HEK293 (cell line): ENCODE measurements around the gene DLK2.

Source experiments
- CTCF ChIA-PET: fragments of 350-600 bp; formaldehyde crosslinking; extraction: SDS; loops from one replicate; lab custom pipeline; 2021; ENCODE audit warnings: antibody characterized with exemption; lab: Yijun Ruan, JAX
- POLR2A ChIA-PET: fragments of 300-600 bp; formaldehyde crosslinking; extraction: SDS; loops from one replicate; lab custom pipeline; 2020; ENCODE audit warnings: antibody characterized with exemption, inconsistent platforms; lab: Yijun Ruan, JAX
- H3K27ac ChIP-seq: fragments of 200-500 bp; sonication (Bioruptor generic); 2 replicates; pipeline ENCODE4 v1.5.1; 2014; ENCODE audit warnings: low read depth, low read length, control low read depth, inconsistent platforms; ENCODE audit errors: extremely low read depth
- H3K36me3 ChIP-seq, 2 experiments: fragments of 200-500 bp in 1 of 2; sonication (Bioruptor generic) in 1 of 2; 1 replicate in 1 of 2; 2 replicates in 1 of 2; pipeline ENCODE4 v1.5.1; 2014 to 2017; ENCODE audit warnings: inconsistent platforms in 2 of 2, low read length in 2 of 2; ENCODE audit not compliant: control insufficient read depth in 2 of 2, insufficient read depth in 1 of 2
- H3K4me1 ChIP-seq: fragments of 200-500 bp; sonication (Bioruptor generic); 2 replicates; pipeline ENCODE4 v1.5.1; 2014; ENCODE audit warnings: mild to moderate bottlenecking, low read length, inconsistent platforms; ENCODE audit not compliant: control insufficient read depth, insufficient read depth
- H3K4me3 ChIP-seq: 2 replicates; pipeline ENCODE4 v1.5.1; 2011; ENCODE audit warnings: low read depth, mild to moderate bottlenecking, control low read depth, low read length, moderate library complexity
- H3K9me3 ChIP-seq: fragments of 200-500 bp; sonication (Bioruptor generic); 2 replicates; pipeline ENCODE4 v1.5.1; 2014; ENCODE audit warnings: low read depth, low read length, inconsistent platforms; ENCODE audit not compliant: control insufficient read depth, insufficient read depth
- HOXC10 ChIP-seq: sonication (generic); formaldehyde crosslinking; IDR thresholded peaks from 2 replicates; pipeline ENCODE4 v1.8.1; 2023; ENCODE audit warnings: mild to moderate bottlenecking, missing genetic modification reagents
- MZF1 ChIP-seq: fragments of 450-650 bp; formaldehyde crosslinking; IDR thresholded peaks from 2 replicates; pipeline ENCODE4 v1.5.1; 2017; ENCODE audit warnings: missing biosample characterization, missing genetic modification characterization, borderline replicate concordance
- PRDM1 ChIP-seq: fragments of 450-650 bp; formaldehyde crosslinking; IDR thresholded peaks from 2 replicates; pipeline ENCODE4; 2016; ENCODE audit warnings: missing biosample characterization, missing genetic modification characterization
- PRDM10 ChIP-seq: fragments of 450-650 bp; formaldehyde crosslinking; IDR thresholded peaks from 2 replicates; pipeline ENCODE4 v1.5.1; 2016; ENCODE audit warnings: missing biosample characterization, missing genetic modification characterization
- SALL2 ChIP-seq: fragments of 450-650 bp; formaldehyde crosslinking; IDR thresholded peaks from 2 replicates; pipeline ENCODE4 v1.5.0; 2017; ENCODE audit warnings: missing biosample characterization, mild to moderate bottlenecking, missing genetic modification characterization, borderline replicate concordance
- SCRT2 ChIP-seq: fragments of 450-650 bp; formaldehyde crosslinking; IDR thresholded peaks from 2 replicates; pipeline ENCODE4 v1.5.1; 2016; ENCODE audit warnings: missing biosample characterization, missing genetic modification characterization
- SP7 ChIP-seq: fragments of 450-650 bp; formaldehyde crosslinking; IDR thresholded peaks from 2 replicates; pipeline ENCODE4 v1.5.1; 2016; ENCODE audit warnings: missing biosample characterization, missing genetic modification characterization
- ZBTB20 ChIP-seq: fragments of 450-650 bp; formaldehyde crosslinking; IDR thresholded peaks from 2 replicates; pipeline ENCODE4 v1.5.1; 2016; ENCODE audit warnings: missing biosample characterization, missing genetic modification characterization
- ZBTB44 ChIP-seq: fragments of 450-650 bp; IDR thresholded peaks from 2 replicates; pipeline ENCODE4 v1.5.1; 2018; ENCODE audit warnings: missing biosample characterization, mild to moderate bottlenecking, missing genetic modification characterization
- ZNF140 ChIP-seq: fragments of 450-650 bp; formaldehyde crosslinking; IDR thresholded peaks from 2 replicates; pipeline ENCODE4 v1.5.1; 2016; ENCODE audit warnings: missing biosample characterization, missing genetic modification characterization
- ZNF169 ChIP-seq: fragments of 450-650 bp; formaldehyde crosslinking; IDR thresholded peaks from 2 replicates; pipeline ENCODE4 v1.5.1; 2016; ENCODE audit warnings: missing biosample characterization, missing genetic modification characterization
- ZNF174 ChIP-seq: fragments of 450-650 bp; formaldehyde crosslinking; IDR thresholded peaks from 2 replicates; pipeline ENCODE4 v1.5.0; 2017; ENCODE audit warnings: missing biosample characterization, mild to moderate bottlenecking, missing genetic modification characterization
- ZNF175 ChIP-seq: fragments of 450-650 bp; formaldehyde crosslinking; IDR thresholded peaks from 2 replicates; pipeline ENCODE4 v1.5.1; 2016; ENCODE audit warnings: missing biosample characterization, missing genetic modification characterization
- ZNF223 ChIP-seq: fragments of 450-650 bp; formaldehyde crosslinking; IDR thresholded peaks from 2 replicates; pipeline ENCODE4 v1.5.1; 2016; ENCODE audit warnings: missing biosample characterization, missing genetic modification characterization
- ZNF266 ChIP-seq: fragments of 450-650 bp; formaldehyde crosslinking; IDR thresholded peaks from 2 replicates; pipeline ENCODE4 v1.5.1; 2016; ENCODE audit warnings: missing biosample characterization, missing genetic modification characterization, low read depth
- ZNF302 ChIP-seq: fragments of 450-650 bp; formaldehyde crosslinking; IDR thresholded peaks from 2 replicates; pipeline ENCODE4 v1.5.1; 2016; ENCODE audit warnings: missing biosample characterization, missing genetic modification characterization, low read depth
- ZNF341 ChIP-seq: fragments of 450-650 bp; formaldehyde crosslinking; IDR thresholded peaks from 2 replicates; pipeline ENCODE4; 2016; ENCODE audit warnings: low read depth, missing biosample characterization, missing genetic modification characterization
- ZNF350 ChIP-seq: fragments of 450-650 bp; formaldehyde crosslinking; IDR thresholded peaks from 2 replicates; pipeline ENCODE4 v1.5.0; 2017; ENCODE audit warnings: missing biosample characterization, mild to moderate bottlenecking, missing genetic modification characterization
- ZNF426 ChIP-seq: fragments of 450-650 bp; formaldehyde crosslinking; IDR thresholded peaks from 2 replicates; pipeline ENCODE4 v1.5.1; 2017; ENCODE audit warnings: missing biosample characterization, missing genetic modification characterization, mild to moderate bottlenecking, inconsistent platforms, moderate library complexity
- ZNF521 ChIP-seq: fragments of 450-650 bp; formaldehyde crosslinking; IDR thresholded peaks from 2 replicates; pipeline ENCODE4 v1.5.1; 2017; ENCODE audit warnings: missing biosample characterization, mild to moderate bottlenecking, missing genetic modification characterization
- ZNF555 ChIP-seq: fragments of 450-650 bp; formaldehyde crosslinking; conservative IDR thresholded peaks from 2 replicates; pipeline ENCODE4 v1.5.1; 2017; ENCODE audit warnings: missing biosample characterization, mild to moderate bottlenecking, missing genetic modification characterization, inconsistent platforms
- ZNF629 ChIP-seq: fragments of 450-650 bp; formaldehyde crosslinking; IDR thresholded peaks from 2 replicates; pipeline ENCODE4 v1.5.1; 2017; ENCODE audit warnings: missing biosample characterization, missing genetic modification characterization
- ZNF654 ChIP-seq: fragments of 450-650 bp; formaldehyde crosslinking; IDR thresholded peaks from 2 replicates; pipeline ENCODE4 v1.5.1; 2016; ENCODE audit warnings: low read depth, missing biosample characterization, missing genetic modification characterization
- ZNF830 ChIP-seq: fragments of 450-650 bp; IDR thresholded peaks from 2 replicates; pipeline ENCODE4 v1.5.0; 2018; ENCODE audit warnings: missing biosample characterization, missing genetic modification characterization, low read depth, mild to moderate bottlenecking, moderate library complexity

Gene DLK2

GRCh38 chr6:43453831-43454230 lies 1.5 kb downstream of the DLK2 start:
- H3K36me3 ChIP-seq = peaks cover 4 to 40% of the 10 kb centered on the region in 2 experiments; a peak in 2 of 3 replicates
- no peaks in the 10 kb centered on the region for H3K9me3 ChIP-seq
- TF ChIP-seq ZNF654 (tag by site-specific recombination) = no peak
- no peak for TF ChIP-seq SP7 (tag by site-specific recombination)
- no peak for TF ChIP-seq ZNF302 (tag by site-specific recombination)
- no peak for TF ChIP-seq ZNF521 (tag by site-specific recombination)
- no peak for TF ChIP-seq HOXC10 (CRISPR knock-in tag)
- peak; percentile 27; the same call in 1 of the 2 replicates for TF ChIP-seq ZNF223 (tag by site-specific recombination)
- peak; percentile 95 for TF ChIP-seq PRDM1 (tag by site-specific recombination)
- no peak for TF ChIP-seq SALL2 (tag by site-specific recombination)
- TF ChIP-seq, all 188 proteins: peak for 2
- no peaks in the 10 kb centered on the region for H3K4me1 ChIP-seq
- ChIA-PET CTCF (interaction anchor here (0.7 to 6.1 kb wide), 17 partner anchors 9 to 87 kb away, joined by 3 to 56 read pairs (median 4); partner anchors contain the start of gene TJAP1), POLR2A (interaction anchor here (0.7 to 1.0 kb wide), 3 partner anchors 17 to 63 kb away, joined by 3 to 4 read pairs (median 3); partner anchors contain the start of genes POLR1C and YIPF3)
- no peak overlapping the region for H3K27ac ChIP-seq
- no peak overlapping the region for H3K4me3 ChIP-seq

DNA sequence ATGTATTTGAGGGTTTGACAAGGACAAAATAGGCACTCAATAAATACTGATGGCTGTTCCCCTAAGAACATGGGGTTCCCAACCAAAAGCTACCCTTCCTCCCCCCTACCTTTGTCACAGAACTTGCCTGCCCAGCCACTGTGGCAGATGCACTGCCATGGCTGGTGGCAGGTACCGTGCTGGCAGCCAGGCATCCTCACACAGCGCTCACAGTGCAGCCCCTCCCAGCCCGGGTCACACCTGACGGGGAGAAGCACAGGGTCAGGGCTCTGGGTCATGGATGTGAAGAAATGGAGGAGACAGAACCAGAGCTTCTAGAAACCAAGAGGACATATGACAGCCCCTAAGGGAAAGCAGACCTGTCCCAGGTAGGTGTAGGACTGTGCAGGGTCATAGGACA lies 2.5 kb downstream of the DLK2 start:
- TF ChIP-seq ZNF426 (no peak), ZNF174 (tag by site-specific recombination) (no peak)
- Histone ChIP-seq H3K4me1 (no peaks in the 10 kb centered on the region), H3K36me3 (peaks cover 4 to 49% of the 10 kb centered on the region in 2 experiments; a peak in 2 of 3 replicates), H3K4me3 (no peak overlapping the region), H3K27ac (no peak overlapping the region), H3K9me3 (no peaks in the 10 kb centered on the region)
- CTCF ChIA-PET = interaction anchor here (0.6 to 6.1 kb wide), 8 partner anchors 12 to 66 kb away, joined by 3 to 56 read pairs (median 3); partner anchors contain the start of gene TJAP1
- POLR2A ChIA-PET = interaction anchor here (0.7 kb wide), 1 partner anchor 19 kb away, joined by 3 read pairs; no protein-coding TSS in a partner anchor

DNA sequence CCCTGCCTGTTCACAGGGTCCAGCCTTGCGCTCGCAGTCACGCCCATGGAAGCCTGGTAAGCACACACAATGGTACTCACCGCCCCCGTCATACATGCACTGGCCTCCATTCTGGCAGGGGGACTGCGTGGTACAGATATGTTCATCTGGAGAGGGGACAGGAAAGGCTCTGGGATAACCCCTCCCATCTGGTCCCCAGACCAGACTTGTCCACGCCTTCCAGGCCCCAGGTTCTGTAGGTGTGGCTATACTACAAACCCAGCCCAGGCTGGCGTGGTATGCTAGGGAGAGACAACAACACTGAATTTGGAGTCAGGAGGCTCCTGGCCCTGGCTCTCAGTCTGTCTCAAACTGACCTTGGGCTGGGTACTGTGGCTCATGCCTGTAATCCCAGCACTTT lies 3.4 kb downstream of the DLK2 start:
- Histone ChIP-seq H3K4me3 (no peak overlapping the region), H3K27ac (no peak overlapping the region), H3K36me3 (peaks cover 4 to 59% of the 10 kb centered on the region in 2 experiments; a peak in 2 of 3 replicates), H3K9me3 (no peaks in the 10 kb centered on the region), H3K4me1 (no peaks in the 10 kb centered on the region)
- TF ChIP-seq ZNF555 (tag by site-specific recombination) = no peak
- no peak for TF ChIP-seq ZNF629 (tag by site-specific recombination)
- no peak for TF ChIP-seq ZNF169 (tag by site-specific recombination)
- TF ChIP-seq ZNF830 (tag by site-specific recombination) = no peak
- no peak for TF ChIP-seq ZNF175 (tag by site-specific recombination)
- TF ChIP-seq ZNF341 (tag by site-specific recombination) = no peak
- TF ChIP-seq ZNF350 = no peak
- TF ChIP-seq MZF1 (tag by site-specific recombination) = no peak
- CTCF ChIA-PET = interaction anchor here (0.7 to 6.1 kb wide), 4 partner anchors 16 to 145 kb away, joined by 3 to 56 read pairs (median 28); no protein-coding TSS in a partner anchor
- POLR2A ChIA-PET = interaction anchor here (0.6 kb wide), 1 partner anchor 33 kb away, joined by 4 read pairs; no protein-coding TSS in a partner anchor

GRCh38 chr6:43451348-43451747 lies 4.0 kb downstream of the DLK2 start:
- Histone ChIP-seq H3K36me3 (peaks cover 4 to 61% of the 10 kb centered on the region in 2 experiments; a peak in 2 of 3 replicates), H3K4me3 (no peak overlapping the region), H3K27ac (no peak overlapping the region), H3K9me3 (no peaks in the 10 kb centered on the region), H3K4me1 (no peaks in the 10 kb centered on the region)
- ChIA-PET POLR2A (interaction anchor here (0.6 kb wide), 1 partner anchor 33 kb away, joined by 4 read pairs; no protein-coding TSS in a partner anchor), CTCF (interaction anchor here (0.6 to 2.3 kb wide), 2 partner anchors 55 to 77 kb away, joined by 3 to 10 read pairs; no protein-coding TSS in a partner anchor)
- TF ChIP-seq ZNF266 (tag by site-specific recombination) (no peak), ZBTB20 (tag by site-specific recombination) (no peak), SCRT2 (tag by site-specific recombination) (no peak), ZBTB44 (tag by site-specific recombination) (no peak), ZNF140 (no peak), PRDM10 (no peak)
